Measurements from ENCODE around the gene ZNF654.

GRCh38 chr3:88025001-88025552 lies 34.0 kb upstream of the ZNF654 start:
- TF ChIP-seq CTCF (conservative IDR thresholded peaks at IDR 0.05; ENCODE audit: low read length) (no peak), EZH2phosphoT487 (IDR thresholded peaks at IDR 0.05; ENCODE audit: borderline replicate concordance) (no peak)

All from Loucy (cell line).